Prostate gland (tissue), 2 donors: Measurements from ENCODE around the gene BICD1.

Source experiments
- POLR2A ChIP-seq: fragments of 450-650 bp; IDR thresholded peaks from one replicate; pipeline ENCODE4 v1.6.1; 2016; ENCODE audit warnings: antibody characterized with exemption, mild to moderate bottlenecking
- POLR2AphosphoS5 ChIP-seq: sonication (generic); formaldehyde crosslinking; IDR thresholded peaks from one replicate; pipeline ENCODE4 v1.6.1; 2017; ENCODE audit warnings: antibody characterized with exemption
- TF ChIP-seq, protein P1 (sequence below), 4 experiments: fragments of 200-600 bp in 2 of 4; fragments of 450-650 bp in 2 of 4; sonication (generic) in 2 of 4; IDR thresholded peaks; 1 replicate in 3 of 4; 2 replicates in 1 of 4; pipeline ENCODE4 v1.5.1; 2016 to 2019; ENCODE audit warnings: antibody characterized with exemption in 4 of 4, mild to moderate bottlenecking in 2 of 4, moderate library complexity in 2 of 4

DNA sequence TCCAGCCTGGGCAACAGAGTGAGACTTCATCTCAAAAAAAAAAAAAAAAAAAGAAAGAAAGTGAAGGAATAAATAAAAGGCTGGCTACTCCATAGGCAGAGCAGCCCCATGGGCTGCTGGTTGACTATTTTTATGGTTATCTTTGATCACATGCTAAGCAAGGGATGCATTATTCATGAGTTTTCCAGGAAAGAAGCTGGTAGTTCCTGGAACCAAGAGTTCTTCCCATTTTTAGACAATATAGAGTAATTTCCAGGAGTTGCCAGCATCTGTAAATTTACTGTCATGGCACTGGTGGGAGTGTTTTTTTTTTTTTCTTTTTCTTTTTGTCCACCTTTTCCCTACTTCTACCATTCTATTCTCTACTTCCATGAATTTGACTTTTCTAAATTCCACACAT is 316.9 kb downstream of the BICD1 start:
- TF ChIP-seq, protein P1, sequence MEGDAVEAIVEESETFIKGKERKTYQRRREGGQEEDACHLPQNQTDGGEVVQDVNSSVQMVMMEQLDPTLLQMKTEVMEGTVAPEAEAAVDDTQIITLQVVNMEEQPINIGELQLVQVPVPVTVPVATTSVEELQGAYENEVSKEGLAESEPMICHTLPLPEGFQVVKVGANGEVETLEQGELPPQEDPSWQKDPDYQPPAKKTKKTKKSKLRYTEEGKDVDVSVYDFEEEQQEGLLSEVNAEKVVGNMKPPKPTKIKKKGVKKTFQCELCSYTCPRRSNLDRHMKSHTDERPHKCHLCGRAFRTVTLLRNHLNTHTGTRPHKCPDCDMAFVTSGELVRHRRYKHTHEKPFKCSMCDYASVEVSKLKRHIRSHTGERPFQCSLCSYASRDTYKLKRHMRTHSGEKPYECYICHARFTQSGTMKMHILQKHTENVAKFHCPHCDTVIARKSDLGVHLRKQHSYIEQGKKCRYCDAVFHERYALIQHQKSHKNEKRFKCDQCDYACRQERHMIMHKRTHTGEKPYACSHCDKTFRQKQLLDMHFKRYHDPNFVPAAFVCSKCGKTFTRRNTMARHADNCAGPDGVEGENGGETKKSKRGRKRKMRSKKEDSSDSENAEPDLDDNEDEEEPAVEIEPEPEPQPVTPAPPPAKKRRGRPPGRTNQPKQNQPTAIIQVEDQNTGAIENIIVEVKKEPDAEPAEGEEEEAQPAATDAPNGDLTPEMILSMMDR (IDR thresholded peaks at IDR 0.05) = no peak
- TF ChIP-seq POLR2A (no peak), POLR2AphosphoS5 (no peak)
